ENCODE data around the gene MARCOL. TPM values are rescaled to one million over a fixed set of nuclear protein-coding genes. Genes with fewer than 3 reads are reported as not detected.

The MARCOL gene
- total RNA-seq, 1 experiment from 2014 or later, result not detected

- intact Hi-C loops (cut with micrococcal nuclease; ENCODE audit: unreplicated experiment), result no loop called here
- DNase-seq (ENCODE audit: low spot score), result no peak
- no peak for TF ChIP-seq CTCF (conservative IDR thresholded peaks at IDR 0.05; ENCODE audit: low read depth, low read length)
- no peak for TF ChIP-seq EZH2 (IDR thresholded peaks at IDR 0.05; ENCODE audit: borderline replicate concordance, low read depth, low read length, poor library complexity, severe bottlenecking)
- CTCF ChIA-PET, result no interaction called here
- Histone ChIP-seq H3K27ac (ENCODE audit: low read depth, low read length, poor library complexity, severe bottlenecking) (no peak overlapping the region), H3K27me3 (replicated peaks; ENCODE audit: insufficient read depth, low read depth, low read length, poor library complexity) (peaks cover 53% of the 10 kb centered on the region), H3K9me3 (ENCODE audit: low read depth, low read length, poor library complexity, severe bottlenecking) (no peaks in the 10 kb centered on the region), H3K4me1 (ENCODE audit: insufficient read depth, low read length, poor library complexity, severe bottlenecking) (no peaks in the 10 kb centered on the region), H3K36me3 (ENCODE audit: insufficient read depth, low read length, poor library complexity, severe bottlenecking) (no peaks in the 10 kb centered on the region), H3K4me3 (ENCODE audit: low read depth, low read length, poor library complexity, severe bottlenecking) (no peak overlapping the region)
- BruUV-seq (replicated peaks), result no TSS peak
- POLR2A ChIA-PET (ENCODE audit: low non-redundant PET), result no interaction called here
Measured at GRCh38 chr5:148201151-148201550, 37.2 kb upstream of the MARCOL start.

GRCh38 chr5:148202531-148203203 is 35.7 kb upstream of the MARCOL start, which contains the start of gene SPINK6:
TSS of gene SPINK6 (plus strand) at chr5:148203042. CDS start at chr5:148203097, 55 bp downstream.
- Histone ChIP-seq H3K9me3 (ENCODE audit: low read depth, low read length, poor library complexity, severe bottlenecking) (no peaks in the 10 kb centered on the region), H3K27ac (ENCODE audit: low read depth, low read length, poor library complexity, severe bottlenecking) (no peak within 1 kb of the TSS), H3K36me3 (ENCODE audit: insufficient read depth, low read length, poor library complexity, severe bottlenecking) (no peaks in the 10 kb centered on the region), H3K27me3 (replicated peaks; ENCODE audit: insufficient read depth, low read depth, low read length, poor library complexity) (peaks cover 45% of the 10 kb centered on the region), H3K4me3 (ENCODE audit: low read depth, low read length, poor library complexity, severe bottlenecking) (no peak within 1 kb of the TSS), H3K4me1 (ENCODE audit: insufficient read depth, low read length, poor library complexity, severe bottlenecking) (no peaks in the 10 kb centered on the region)
- TF ChIP-seq EZH2 (IDR thresholded peaks at IDR 0.05; ENCODE audit: borderline replicate concordance, low read depth, low read length, poor library complexity, severe bottlenecking), result no peak
- no peak for TF ChIP-seq CTCF (conservative IDR thresholded peaks at IDR 0.05; ENCODE audit: low read depth, low read length)
- POLR2A ChIA-PET (ENCODE audit: low non-redundant PET), result no interaction called here
- no peak for DNase-seq (ENCODE audit: low spot score)
- CTCF ChIA-PET, result no interaction called here
- intact Hi-C loops (cut with micrococcal nuclease; ENCODE audit: unreplicated experiment), result no loop called here
- BruUV-seq (replicated peaks), result no TSS peak

- H3K4me3 ChIP-seq (ENCODE audit: low read depth, low read length, poor library complexity, severe bottlenecking), result no peak overlapping the region
- TF ChIP-seq EZH2 (IDR thresholded peaks at IDR 0.05; ENCODE audit: borderline replicate concordance, low read depth, low read length, poor library complexity, severe bottlenecking) (no peak), CTCF (conservative IDR thresholded peaks at IDR 0.05; ENCODE audit: low read depth, low read length) (no peak)
- peaks cover 36% of the 10 kb centered on the region for H3K27me3 ChIP-seq (replicated peaks; ENCODE audit: insufficient read depth, low read depth, low read length, poor library complexity)
- H3K36me3 ChIP-seq (ENCODE audit: insufficient read depth, low read length, poor library complexity, severe bottlenecking), result no peaks in the 10 kb centered on the region
- BruUV-seq (replicated peaks), result no TSS peak
- no peaks in the 10 kb centered on the region for H3K9me3 ChIP-seq (ENCODE audit: low read depth, low read length, poor library complexity, severe bottlenecking)
- intact Hi-C loops (cut with micrococcal nuclease; ENCODE audit: unreplicated experiment), result no loop called here
- H3K4me1 ChIP-seq (ENCODE audit: insufficient read depth, low read length, poor library complexity, severe bottlenecking), result no peaks in the 10 kb centered on the region
- CTCF ChIA-PET, result no interaction called here
- no peak for DNase-seq (ENCODE audit: low spot score)
- POLR2A ChIA-PET (ENCODE audit: low non-redundant PET), result no interaction called here
- H3K27ac ChIP-seq (ENCODE audit: low read depth, low read length, poor library complexity, severe bottlenecking), result no peak overlapping the region
Measured at GRCh38 chr5:148205044-148205806, 33.1 kb upstream of the MARCOL start.
